Cerebellar nuclear complex (tissue), 1 donor: ENCODE measurements around the gene ENPP5.
"Not testable (repeated sequence)": the region's sequence is repeated elsewhere in the genome, so short reads cannot be mapped to it uniquely, and the experiment has no call there.

Source experiments
- DNase-seq, 2 experiments: peaks; one replicate each; lab custom pipeline; 2025; lab: John Stamatoyannopoulos, UW

The ENPP5 gene

DNA sequence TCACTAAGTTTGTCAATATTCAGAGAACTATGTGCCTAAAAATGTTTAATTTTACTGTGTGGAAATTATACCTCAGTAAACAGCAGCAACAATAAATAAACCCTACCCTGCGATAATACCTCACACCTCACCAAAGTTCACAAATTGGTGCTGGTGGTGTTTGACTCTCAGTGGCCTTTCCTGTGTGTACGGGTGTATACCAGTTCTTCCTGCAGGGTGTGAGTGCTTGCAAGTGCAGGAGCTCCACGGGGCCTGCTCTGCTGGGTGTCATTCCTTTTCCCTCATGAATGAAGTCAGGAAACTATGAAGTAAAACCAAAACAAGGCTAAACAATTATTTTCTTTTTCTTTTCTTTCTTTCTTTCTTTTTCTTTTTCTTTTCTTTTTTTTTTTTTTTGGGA is 4.1 kb upstream of the ENPP5 start:
- DNase-seq: no peak

DNA sequence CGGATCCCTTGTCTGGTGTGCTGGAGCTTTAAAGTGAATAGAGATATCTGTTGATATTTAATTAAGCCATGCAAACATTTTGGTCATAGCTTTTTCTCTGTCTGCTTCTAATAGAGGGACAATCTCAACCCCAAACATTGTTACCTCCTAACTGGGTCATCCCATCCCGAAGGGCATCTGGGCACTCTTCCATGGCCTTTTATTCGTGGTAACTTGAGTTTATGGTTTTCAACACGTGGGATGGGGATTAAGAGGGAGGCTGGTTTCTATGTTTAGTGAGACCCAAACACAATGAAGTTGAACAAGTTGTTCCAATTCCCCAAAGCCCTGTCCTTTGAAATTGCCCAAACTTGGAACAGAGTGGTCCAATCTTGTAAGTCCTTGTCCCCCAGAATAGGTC is 1.4 kb upstream of the ENPP5 start:
- DNase-seq: no peak

DNA sequence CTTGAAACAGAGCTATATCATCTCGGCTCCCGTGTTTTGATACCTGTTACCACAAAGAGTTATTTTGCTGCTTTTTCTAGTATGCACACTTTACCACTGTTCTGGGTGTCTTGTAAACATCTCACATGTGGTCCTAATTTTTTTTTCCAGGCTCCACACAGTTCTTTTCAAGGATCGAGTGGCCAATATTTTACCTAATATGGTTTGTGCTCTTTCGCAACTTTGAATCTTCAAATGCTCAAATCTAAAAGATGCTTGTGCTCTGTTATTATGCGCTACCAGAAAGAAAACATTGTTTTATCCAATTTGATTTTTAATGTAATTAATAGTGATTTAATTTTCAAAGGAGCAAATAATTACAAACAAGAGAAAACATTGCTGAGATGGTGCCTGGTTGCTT is 10.7 kb downstream of the ENPP5 start:
- DNase-seq: no peak

DNA sequence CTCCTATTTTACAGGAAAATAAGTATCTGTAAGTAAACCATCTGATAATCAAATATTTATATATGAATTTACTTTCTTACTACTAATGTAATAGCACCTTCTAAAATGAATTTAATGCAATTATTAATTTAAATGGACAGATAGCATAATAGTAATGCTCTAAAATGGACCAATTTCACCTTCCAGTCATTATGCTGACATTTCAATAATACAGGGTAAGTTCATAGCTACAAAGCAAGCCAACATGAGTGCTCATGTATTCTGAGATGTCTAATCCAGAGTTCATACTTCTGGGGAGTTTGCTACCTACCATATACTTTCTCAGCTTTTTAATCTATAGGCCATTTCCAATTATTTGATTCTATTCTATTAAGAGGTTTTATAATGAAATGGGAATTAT is 11.6 kb downstream of the ENPP5 start:
- DNase-seq: no peak

DNA sequence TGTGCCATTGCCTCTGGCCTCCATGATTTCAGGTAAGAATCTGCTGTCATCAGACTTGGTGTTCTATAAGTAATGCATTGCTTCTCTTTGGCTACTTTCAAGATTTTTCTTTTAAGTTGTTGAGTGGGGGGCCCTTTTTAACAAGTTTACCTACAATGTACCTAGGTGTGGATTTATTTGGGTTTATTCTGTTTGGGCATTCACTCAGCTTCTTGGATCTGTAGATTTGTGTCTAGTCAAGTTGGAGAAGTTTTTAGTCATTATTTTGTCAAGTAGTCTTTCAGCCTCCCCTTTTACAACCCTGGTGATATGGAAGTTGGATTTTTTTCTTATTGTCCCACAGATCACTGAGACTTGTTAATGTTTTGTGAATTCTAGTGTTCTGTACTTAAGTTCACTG is 14.1 kb downstream of the ENPP5 start:
- no peak for DNase-seq

DNA sequence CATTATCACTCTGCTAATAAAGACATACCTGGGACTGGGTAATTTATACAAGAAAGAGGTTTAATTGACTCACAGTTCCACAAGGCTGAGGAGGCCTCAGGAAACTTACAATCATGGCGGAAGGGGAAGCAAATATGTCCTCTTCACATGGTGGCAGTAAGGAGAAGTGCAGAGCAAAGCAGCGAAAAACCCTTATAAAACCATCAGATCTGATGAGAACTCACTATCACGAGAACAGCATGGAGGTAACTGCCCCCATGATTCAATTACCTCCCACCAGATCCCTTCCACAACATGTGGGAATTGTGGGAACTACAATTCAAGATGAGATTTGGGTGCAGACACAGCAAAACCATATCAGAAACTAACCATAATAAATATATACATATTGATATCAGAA is 21.7 kb downstream of the ENPP5 start:
- not testable (repeated sequence) for DNase-seq

DNA sequence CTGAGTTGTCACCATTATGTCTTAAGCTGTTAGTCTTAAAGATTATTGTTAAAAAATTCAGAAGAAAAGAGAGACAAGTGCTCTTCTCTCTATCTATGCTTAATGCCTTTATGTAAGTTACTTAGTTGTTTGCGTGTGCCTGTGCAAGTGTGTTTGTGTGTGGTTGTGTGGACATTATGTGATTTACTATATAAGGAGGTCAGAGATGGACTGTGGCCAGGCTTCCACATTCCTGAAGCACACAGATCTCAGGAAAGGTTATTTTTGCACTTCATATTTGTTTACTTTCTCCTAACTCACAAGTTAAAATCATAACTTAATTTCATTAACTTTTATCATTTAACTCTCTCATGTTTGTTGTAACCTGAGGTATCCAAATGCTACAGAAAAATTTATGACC is 26.5 kb downstream of the ENPP5 start:
- DNase-seq: no peak

DNA sequence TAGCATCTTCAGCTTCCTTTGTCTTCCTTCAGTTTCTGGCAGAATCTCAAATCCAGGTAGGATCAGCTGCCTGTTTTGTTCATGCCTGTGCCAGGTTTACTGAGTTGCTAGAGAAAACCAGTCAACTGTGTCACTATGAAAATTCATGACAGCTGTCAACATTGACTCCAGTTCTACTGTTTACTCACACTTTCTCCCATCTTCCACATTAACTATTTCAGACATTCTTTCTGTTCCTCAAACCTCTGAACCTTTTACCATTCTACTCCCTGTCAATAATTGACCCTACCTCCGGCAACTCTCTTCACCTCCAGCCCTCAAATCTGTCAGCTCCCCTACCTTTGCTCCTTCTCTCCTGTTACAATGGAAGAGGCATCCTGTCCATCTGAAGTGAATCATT is 32.5 kb downstream of the ENPP5 start:
- DNase-seq: no peak

DNA sequence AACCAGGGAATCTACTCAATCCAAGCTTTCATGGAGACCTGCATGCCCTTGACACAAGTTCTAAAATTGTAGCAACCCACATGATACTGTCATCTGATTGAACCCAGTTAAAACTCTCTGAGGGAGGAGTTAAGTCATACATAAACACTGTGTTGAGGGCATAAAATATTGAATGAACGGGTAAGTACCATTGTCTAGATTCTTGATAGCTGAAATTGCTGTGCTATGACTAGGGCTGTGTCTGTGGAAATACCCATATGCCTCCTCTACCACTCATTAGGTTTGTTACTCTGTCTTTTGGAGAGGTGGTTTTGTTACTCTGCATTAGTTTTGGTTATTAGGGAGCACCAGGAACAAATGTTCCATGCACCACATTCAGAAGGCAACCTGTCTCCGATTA is 33.4 kb downstream of the ENPP5 start:
- no peak for DNase-seq

DNA sequence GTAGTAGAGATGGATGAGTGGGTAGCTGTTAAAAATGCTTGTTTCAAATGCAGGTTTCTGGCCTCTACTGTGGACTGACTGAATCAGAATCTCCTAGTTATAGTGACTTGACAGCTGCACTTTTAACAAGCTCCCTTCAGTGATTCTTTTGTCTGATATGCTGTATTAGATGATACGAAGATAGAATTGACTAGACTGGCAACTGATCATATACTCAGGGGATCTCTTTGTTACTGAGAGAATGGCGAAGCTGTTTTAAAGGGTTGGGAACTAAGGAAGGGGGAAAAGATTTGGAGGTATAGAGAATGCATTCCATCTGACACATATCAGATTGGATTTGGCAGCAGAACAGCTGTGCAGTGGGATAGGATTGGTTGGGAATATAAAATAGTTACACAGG is 33.9 kb downstream of the ENPP5 start:
- no peak for DNase-seq

DNA sequence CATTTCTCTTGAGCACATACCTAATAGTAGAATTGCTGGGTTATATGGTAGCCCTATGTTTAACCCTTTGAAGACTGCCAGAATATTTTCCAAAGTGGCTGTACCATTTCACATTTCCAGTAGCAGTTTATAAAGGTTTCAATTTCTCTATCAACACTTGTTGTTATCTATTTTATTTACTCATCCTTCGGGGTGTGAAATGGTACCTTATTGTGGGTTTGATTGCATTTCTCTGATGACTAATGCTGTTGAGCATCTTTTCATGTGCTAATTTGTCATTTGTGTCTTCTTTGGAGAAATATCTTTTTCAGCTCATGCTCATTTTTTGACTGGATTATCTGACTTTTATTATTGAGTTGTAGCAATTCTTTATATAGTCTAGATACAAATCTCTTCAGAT is 35.6 kb downstream of the ENPP5 start:
- DNase-seq: no peak

DNA sequence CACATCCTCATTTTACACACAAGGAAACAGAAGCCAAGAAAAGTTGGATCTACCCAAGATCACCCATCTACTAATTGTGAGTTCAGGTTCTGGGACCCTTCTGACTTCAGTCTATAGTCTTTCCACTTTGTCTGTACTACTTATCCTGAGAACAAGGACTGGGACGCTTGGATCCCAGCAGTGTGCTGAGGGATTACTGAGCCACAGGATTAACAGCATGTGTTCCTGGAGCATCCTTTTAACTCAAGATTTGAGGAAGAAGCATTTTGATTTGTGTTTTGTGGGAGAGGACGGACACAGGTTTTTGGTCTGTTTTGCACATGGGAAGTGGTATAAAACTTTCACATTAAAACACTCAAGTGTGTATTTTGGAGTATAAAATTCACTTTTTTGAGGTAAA is 36.6 kb downstream of the ENPP5 start:
- no peak for DNase-seq

DNA sequence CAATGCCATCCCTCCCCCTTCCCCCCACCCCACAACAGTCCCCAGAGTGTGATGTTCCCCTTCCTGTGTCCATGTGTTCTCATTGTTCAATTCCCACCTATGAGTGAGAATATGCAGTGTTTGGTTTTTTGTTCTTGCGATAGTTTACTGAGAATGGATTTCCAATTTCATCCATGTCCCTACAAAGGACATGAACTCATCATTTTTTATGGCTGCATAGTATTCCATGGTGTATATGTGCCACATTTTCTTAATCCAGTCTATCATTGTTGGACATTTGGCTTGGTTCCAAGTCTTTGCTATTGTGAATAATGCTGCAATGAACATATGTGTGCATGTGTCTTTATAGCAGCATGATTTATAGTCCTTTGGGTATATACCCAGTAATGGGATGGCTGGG is 39.5 kb downstream of the ENPP5 start:
- not testable (repeated sequence) for DNase-seq

DNA sequence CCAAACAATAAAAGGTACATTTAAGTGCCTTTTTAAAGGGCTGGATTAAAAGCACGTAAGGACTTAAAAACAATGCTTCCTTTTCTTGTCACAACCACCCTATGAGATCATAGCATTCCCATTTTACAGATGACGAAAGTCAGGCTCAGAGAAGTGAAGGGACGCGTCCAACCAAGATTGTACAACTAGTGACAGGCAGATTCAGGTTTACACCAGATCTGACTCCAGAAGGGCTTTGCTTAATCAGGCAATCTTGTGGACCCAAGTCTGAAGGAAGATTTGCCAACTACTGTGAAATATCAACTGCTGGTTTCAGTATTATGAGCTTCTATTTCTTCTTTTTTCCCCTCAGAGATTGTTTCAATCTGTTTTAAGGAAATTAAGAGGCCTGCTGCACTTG is 40.1 kb downstream of the ENPP5 start:
- no peak for DNase-seq

DNA sequence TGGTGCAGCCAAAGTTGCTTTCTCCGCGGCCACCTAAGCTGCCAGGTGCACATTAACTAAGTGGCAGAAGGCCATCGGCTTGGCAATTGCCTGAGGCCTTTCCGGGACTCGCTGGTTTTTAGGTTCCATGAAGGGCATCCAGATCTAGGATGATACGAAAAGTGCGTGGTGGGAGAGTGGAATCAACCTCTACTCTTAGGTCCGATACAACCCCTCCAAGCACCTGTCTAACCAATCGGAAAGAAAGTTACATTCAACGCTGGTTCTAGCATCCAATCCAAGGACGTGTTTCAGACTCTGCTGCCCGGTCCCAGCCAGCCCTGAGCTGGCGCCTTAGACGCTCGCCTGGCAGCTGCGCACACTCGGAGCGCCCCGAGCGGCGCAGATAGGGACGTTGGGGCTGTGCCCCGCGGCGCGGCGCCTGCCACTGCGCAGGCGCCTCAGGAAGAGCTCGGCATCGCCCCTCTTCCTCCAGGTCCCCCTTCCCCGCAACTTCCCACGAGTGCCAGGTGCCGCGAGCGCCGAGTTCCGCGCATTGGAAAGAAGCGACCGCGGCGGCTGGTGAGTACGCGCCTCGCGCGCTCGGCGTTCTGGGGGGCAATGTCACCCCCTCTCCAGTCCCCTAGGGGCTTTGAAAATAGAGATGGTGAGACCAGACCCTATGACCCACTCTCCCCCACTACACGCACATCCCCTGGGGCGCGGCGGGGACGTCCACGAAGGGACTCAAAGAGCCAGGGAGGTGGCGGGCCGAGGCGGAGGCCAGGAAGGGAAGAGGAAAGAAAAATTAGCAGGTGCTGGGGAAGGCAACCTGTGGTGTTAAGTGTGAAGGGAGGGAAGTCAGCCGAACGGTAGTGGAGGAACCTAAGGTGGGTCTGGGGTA is 40.9 kb downstream of the ENPP5 start, which contains the start of gene ENPP4:
ENPP4 (plus strand) TSS at position 361 of the 883 bp plus-strand sequence. CDS start 9,595 bp downstream, outside the sequence.
- DNase-seq: peak; percentile 68 to 76

DNA sequence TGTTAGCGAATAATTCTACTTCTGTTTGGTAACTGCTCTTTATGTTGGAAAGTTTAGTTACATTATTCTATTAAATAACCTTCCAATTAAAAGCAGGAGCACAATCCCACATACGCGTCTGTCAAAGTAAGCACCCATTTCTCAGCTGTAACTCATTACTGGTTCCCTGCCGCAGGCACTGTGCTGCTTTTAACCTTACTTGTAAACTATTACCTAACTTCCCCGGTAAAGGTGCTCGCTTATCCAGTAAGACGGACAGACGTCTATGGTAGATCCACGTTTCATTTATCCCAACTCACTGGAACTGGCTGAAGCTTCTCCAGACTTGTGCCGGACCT is 41.5 kb downstream of the ENPP5 start:
- no peak for DNase-seq

DNA sequence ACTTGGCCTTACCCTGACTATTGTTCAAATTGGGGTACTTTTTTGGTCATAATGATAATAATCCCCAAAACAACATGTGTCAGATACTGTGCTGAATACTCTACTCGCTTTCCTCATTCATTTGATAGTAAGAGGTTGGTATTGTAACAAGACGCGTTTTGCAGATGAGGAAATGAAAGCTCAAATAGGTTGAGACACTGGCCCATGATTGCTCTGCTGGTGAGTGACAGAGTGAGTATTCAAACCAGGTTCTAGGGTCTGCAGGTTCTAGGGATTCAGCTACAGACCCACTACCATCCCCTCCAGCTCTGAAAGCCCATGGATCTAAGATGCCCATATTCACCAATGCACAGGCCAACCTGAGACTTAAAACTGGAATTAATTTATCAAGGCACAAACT is 42.3 kb downstream of the ENPP5 start:
- no peak for DNase-seq

DNA sequence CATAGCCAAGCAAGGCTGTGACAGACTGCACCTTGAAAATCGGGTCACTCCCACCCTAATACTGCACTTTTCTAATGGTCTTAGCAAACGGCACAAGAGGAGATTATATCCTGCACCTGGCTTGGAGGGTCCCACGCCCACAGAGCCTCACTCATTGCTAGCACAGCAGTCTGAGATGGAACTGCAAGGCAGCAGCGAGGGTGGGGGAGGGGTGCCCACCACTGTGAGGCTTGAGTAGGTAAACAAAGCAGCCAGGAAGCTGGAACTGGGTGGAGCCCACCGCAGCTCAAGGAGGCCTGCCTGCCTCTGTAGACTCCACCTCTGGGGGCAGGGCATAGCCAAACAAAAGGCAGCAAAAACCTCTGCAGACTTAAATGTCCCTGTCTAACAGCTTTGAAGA is 51.1 kb downstream of the ENPP5 start:
- DNase-seq: not testable (repeated sequence)

DNA sequence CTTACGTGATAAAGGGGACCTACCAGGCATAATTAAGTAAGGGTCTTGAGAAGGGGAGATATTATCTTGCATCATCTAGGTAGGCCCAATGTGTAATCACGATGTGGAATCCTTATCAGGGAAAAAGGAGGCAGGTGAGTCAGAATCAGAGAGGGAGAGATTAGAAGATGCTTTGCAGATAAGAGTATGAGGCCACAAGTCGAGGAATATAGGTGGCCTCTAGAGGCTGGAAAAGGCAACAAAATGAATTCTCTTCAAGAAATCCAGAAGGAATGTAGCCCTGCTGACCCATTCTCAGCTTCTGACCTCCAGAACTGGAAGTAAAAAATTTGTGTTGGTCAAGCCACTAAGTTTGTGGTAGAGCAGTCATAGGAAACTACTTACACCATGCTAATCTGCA is 51.9 kb downstream of the ENPP5 start:
- no peak for DNase-seq

DNA sequence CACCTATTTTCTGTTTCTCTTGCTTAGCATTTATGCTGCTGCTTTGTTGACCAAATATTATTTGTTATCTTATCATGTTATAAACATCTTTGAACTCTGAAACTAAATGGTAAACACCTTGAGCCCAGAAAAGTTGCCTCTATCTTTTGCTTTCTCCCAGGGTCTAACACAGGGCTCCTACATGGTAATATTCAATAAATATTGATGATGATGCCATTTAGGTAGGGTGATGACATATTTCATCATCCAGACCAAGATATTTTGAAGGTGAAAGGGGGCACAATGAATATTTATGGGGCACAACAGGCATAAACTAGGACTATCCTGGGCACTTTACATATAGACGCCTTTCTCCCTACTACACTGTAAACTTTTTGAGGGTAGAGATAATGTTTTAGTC is 52.6 kb downstream of the ENPP5 start:
- no peak for DNase-seq

DNA sequence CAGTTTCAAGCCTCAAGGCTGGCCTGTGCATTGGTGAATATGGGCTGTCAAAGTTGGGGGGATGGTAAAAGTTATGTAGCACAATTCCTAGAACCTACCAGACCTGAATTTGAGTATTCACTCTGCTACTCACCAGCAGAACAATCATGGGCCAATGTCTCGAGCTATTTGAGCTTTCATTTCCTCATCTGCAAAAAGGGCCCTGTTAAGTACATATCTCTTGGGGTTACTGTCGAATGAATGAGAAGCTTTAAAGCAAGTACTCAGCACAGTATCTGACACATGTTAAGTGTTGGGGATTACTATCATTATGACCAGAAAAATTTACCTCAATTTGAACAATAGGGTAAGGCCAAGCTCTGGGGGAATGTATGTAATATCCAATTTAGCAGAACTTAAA is 54.5 kb downstream of the ENPP5 start:
- DNase-seq: no peak

DNA sequence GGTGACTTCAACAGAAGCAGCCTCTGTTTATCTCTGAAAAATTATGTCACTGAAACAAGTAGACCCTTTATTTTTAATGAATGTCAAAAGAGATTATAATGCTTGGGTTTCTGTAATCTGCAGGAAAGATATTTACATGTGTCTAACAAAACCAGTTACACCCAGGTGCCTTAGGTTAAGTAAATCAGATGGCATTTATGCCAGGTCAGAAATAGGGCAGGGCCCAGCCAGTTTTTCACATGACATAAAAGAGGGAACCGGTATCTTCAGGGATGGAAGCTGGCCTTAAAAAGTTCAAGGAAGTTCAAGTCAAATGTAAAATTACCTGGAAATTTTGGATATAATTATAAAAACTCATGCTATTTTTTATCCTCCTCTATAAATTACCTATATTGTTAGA is 55.1 kb downstream of the ENPP5 start:
- DNase-seq: no peak

DNA sequence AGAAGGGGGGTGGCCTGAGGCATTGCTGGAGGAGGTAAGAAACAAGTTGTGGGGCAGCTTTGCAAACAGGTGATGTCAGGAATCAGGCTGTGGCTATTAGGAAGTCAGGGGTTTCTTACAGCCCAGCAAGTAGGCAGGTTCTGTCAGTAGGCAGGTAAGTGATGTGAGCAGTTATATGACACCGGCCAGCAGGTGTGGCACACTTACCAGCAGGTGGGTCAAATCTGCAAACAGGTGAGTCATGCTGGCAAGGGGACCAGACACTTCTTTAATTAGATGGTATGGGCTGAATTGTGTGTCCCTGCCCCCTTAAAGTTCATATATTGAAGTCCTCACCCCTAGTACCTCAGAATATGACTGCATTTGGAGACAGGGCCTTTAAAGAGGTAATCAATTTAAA is 57.4 kb downstream of the ENPP5 start:
- no peak for DNase-seq
